ENCODE data around the gene TNFAIP8L1.

TNFAIP8L1 gene

DNA sequence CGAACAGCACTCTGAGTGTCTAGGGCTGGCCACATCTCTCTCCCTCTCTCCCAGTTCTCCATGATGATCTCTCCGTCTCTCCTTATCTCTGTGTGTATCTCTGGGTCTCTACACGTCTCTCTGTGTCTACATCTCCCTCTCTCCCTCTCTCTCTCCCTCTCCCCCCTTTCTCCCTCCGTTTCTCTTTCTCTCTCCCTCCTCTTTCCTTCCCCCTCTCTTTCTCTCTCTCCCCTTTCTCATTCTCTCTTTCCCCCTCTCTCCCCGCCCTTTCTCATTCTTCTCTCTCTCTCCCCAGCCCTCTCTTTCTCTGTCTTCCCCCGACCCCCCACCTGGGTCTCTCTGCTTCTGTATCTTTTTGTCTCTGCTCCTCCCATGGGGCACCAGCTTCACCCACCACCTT, 21.3 kb upstream of the TNFAIP8L1 start:
- DNase-seq (ENCODE audit: low read depth), result no peak
- H3K4me3 ChIP-seq (ENCODE audit: low read depth, low read length), result no peak overlapping the region
- no peak for TF ChIP-seq MYC (IDR thresholded peaks at IDR 0.05; ENCODE audit: low read depth, low read length)
- TF ChIP-seq, protein P1, sequence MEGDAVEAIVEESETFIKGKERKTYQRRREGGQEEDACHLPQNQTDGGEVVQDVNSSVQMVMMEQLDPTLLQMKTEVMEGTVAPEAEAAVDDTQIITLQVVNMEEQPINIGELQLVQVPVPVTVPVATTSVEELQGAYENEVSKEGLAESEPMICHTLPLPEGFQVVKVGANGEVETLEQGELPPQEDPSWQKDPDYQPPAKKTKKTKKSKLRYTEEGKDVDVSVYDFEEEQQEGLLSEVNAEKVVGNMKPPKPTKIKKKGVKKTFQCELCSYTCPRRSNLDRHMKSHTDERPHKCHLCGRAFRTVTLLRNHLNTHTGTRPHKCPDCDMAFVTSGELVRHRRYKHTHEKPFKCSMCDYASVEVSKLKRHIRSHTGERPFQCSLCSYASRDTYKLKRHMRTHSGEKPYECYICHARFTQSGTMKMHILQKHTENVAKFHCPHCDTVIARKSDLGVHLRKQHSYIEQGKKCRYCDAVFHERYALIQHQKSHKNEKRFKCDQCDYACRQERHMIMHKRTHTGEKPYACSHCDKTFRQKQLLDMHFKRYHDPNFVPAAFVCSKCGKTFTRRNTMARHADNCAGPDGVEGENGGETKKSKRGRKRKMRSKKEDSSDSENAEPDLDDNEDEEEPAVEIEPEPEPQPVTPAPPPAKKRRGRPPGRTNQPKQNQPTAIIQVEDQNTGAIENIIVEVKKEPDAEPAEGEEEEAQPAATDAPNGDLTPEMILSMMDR (IDR thresholded peaks at IDR 0.05; ENCODE audit: low read depth, low read length), result no peak
- TF ChIP-seq POLR2A (IDR thresholded peaks at IDR 0.05; ENCODE audit: extremely low read depth, insufficient read length), result no peak
- TF ChIP-seq, protein P2, sequence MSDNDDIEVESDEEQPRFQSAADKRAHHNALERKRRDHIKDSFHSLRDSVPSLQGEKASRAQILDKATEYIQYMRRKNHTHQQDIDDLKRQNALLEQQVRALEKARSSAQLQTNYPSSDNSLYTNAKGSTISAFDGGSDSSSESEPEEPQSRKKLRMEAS (IDR thresholded peaks at IDR 0.05; ENCODE audit: low read depth, low read length), result no peak

DNA sequence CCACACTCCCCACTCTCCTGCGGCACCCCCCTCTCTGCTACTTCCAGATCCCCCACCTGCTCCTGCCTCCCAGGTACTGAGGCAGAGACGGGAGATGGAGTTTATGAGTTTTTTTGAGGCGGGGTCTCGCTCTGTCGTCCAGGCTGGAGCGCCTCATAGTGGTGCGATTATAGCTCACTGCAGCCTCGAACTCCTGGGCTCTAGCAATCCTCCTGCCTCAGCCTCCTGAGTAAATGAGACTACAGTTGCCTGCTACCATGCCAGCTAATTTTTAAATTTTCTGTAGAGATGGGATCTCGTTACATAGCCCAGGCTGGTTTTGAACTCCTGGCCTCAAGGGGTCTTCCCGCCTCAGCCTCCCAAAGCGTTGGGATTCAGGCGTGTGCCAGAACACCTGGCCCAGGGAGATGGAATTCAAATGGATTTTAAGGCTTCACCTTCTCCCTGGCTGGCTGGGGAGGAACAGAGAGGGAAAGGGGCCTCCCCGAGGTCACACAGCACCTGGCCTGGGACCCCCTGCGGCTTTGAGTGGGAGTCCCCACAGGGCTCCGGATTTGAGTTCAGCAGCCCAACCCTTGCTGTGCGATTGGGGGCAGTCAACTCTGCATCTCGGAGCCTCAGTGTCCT, 19.5 kb upstream of the TNFAIP8L1 start:
- TF ChIP-seq, protein P1 (IDR thresholded peaks at IDR 0.05; ENCODE audit: low read depth, low read length), result no peak
- TF ChIP-seq MYC (IDR thresholded peaks at IDR 0.05; ENCODE audit: low read depth, low read length) (no peak), POLR2A (IDR thresholded peaks at IDR 0.05; ENCODE audit: extremely low read depth, insufficient read length) (no peak)
- TF ChIP-seq, protein P2 (IDR thresholded peaks at IDR 0.05; ENCODE audit: low read depth, low read length), result no peak
- DNase-seq (ENCODE audit: low read depth), result no peak
- no peak overlapping the region for H3K4me3 ChIP-seq (ENCODE audit: low read depth, low read length)

DNA sequence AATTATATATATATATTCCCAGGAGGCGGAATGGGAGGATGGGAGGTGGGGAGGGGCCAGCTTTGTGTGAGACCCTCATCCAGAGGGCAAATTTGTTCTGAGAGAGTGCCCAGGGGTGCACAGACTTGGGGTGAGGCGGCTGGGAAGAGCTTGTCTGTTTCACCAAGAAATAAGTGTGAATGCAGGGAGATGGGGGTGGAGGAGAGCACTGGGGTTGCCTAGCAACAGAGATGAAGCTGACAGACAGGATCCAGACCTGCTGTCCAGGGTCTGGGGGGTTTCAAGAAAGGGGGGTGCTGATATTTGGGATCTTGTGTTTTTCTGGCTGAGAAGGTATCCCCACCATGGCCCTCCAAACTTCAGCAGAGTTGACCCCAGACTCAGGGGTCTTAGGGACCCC, 18.6 kb upstream of the TNFAIP8L1 start:
- H3K4me3 ChIP-seq (ENCODE audit: low read depth, low read length), result no peak overlapping the region
- no peak for TF ChIP-seq MYC (IDR thresholded peaks at IDR 0.05; ENCODE audit: low read depth, low read length)
- TF ChIP-seq, protein P1 (IDR thresholded peaks at IDR 0.05; ENCODE audit: low read depth, low read length), result no peak
- TF ChIP-seq, protein P2 (IDR thresholded peaks at IDR 0.05; ENCODE audit: low read depth, low read length), result no peak
- TF ChIP-seq POLR2A (IDR thresholded peaks at IDR 0.05; ENCODE audit: extremely low read depth, insufficient read length), result no peak
- no peak for DNase-seq (ENCODE audit: low read depth)

DNA sequence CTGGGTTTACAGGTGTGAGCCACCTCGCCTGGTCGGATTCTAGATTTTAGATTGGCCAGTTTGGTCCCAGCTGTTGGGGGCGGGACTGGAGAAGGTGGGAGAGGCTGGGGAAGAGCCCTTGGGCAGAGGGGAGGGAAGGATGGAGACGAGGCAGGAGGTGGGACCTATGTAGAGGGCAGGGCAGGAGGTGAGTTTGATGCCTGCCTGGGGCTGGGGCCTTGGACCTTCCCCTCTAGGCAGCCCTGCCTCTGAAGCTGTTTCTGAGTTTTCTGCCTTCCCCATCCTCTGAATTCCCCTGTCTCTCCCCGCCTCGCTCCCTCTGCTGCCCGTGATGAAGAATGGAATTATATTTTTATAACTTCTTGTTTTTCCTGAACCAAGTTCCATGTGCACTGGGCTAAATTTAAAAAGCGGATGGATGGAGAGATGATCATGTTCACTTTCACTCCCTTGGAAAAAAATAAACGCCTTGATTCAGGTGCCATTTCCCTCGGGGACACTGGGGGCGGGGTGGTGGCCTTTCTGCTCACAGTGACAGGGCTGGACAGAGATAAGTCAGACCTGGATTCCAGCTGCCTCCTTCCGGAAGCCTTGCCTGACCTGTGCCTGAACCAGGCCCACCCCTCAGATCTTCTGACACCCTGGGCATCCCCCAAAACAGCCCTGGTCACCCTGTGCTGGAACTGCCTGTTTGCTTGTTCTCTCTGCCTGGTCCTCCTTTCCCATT, 16.5 kb upstream of the TNFAIP8L1 start:
- TF ChIP-seq, protein P1 (IDR thresholded peaks at IDR 0.05; ENCODE audit: low read depth, low read length), result no peak
- TF ChIP-seq POLR2A (IDR thresholded peaks at IDR 0.05; ENCODE audit: extremely low read depth, insufficient read length) (no peak), MYC (IDR thresholded peaks at IDR 0.05; ENCODE audit: low read depth, low read length) (no peak)
- TF ChIP-seq, protein P2 (IDR thresholded peaks at IDR 0.05; ENCODE audit: low read depth, low read length), result no peak
- no peak for DNase-seq (ENCODE audit: low read depth)
- H3K4me3 ChIP-seq (ENCODE audit: low read depth, low read length), result no peak overlapping the region

DNA sequence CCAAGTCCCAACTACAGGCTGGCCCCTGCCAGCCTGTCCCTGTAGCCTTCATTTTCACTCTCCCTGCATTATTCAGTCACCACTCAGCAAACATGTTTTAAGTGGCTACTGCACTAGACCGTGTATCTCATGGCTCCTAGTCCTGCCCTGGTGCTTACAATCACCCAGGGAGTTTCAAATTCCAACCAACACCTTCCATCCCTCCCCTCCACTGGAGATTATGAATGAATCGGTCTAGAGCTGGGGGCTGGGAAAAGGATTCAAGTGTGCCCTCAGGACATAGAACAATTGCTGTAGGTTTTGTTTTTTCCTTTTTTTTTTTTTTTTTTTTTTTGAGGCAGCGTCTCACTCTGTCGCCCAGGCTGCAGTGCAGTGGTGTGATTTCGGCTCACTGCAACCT, 15.0 kb upstream of the TNFAIP8L1 start:
- TF ChIP-seq, protein P2 (IDR thresholded peaks at IDR 0.05; ENCODE audit: low read depth, low read length), result no peak
- TF ChIP-seq MYC (IDR thresholded peaks at IDR 0.05; ENCODE audit: low read depth, low read length) (no peak), POLR2A (IDR thresholded peaks at IDR 0.05; ENCODE audit: extremely low read depth, insufficient read length) (no peak)
- TF ChIP-seq, protein P1 (IDR thresholded peaks at IDR 0.05; ENCODE audit: low read depth, low read length), result no peak
- no peak for DNase-seq (ENCODE audit: low read depth)
- H3K4me3 ChIP-seq (ENCODE audit: low read depth, low read length), result no peak overlapping the region
